ENCODE data around the gene PTH.

The PTH gene

DNA sequence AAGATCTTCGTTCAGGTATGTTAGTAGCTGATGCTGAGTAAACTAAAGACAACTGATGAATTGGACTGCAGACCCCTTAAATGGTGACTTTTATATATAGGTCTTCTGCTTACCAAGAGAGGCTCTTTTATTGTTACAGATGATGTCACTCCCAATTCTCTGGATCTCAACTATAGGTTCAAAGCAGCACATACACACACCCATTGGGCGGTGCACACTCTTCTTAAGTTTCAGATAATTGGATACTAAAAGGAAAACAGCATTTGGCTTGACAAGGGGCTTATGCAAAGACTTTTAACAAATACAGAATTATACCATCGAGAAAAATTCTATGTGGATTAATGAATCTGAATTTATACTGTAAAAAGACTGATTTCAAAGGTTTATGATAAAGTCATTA is at the start of gene PTH:
Gene PTH, minus strand, starts transcription at position 69 of the 400 bp plus-strand sequence. CDS start 3,142 bp downstream, outside the sequence.
- DNase-seq: no peak

DNA sequence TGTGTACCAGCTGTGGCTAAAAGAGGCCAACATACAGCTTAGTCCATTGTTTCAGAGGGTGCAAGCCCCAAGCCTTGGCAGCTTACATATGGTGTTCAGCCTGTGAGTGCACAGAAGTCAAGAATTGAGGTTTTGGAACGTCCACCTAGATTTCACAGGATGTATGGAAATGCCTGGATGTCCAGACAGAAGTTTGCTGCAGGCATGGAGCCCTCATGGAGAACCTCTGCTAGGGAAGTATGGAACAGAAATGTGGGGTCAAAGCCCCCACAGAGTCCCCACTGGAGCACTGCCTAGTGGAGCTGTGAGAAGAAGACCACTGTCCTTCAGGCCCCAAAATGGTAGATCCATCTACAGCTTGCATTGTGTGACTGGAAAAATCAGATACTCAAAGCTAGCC is 42.2 kb upstream of the PTH start:
- DNase-seq: no peak

DNA sequence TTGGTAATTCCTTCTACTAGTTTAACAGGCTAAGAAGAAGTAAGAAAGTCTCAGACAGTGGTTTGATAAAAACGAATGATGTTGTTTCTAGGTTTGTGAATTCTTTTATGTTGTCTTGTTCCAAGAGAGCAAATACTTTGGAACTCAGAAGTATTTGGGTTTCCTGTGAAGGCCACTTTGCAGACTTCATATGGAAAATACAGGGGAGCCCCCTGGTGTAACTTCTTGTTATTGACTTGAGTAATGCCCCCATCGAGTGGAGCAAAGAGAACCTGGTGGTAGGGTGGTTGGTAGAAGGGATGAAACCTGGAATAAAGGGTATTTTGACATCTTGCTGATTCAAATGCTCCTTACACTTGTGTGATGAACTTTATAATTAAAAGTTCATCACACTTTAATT is 40.0 kb upstream of the PTH start:
- no peak for DNase-seq

DNA sequence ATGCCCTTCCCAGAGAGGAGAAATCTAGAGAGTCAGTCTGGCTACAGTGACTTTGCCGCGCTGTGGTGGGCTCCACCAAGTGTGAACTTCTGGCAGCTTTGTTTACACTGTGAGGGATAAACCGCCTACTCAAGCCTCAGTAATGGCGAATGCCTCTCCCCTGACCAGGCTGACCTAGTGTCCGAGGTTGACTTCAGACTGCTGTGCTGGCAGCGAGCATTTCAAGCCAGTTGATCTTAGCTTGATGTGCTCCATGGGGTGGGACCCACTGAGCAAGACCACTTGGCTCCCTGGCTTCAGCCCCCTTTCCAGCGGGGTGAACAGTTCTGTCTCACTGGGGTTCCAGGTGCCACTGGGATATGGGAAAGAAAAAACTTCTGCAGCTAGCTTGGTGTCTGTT is 38.6 kb upstream of the PTH start:
- DNase-seq: no peak

DNA sequence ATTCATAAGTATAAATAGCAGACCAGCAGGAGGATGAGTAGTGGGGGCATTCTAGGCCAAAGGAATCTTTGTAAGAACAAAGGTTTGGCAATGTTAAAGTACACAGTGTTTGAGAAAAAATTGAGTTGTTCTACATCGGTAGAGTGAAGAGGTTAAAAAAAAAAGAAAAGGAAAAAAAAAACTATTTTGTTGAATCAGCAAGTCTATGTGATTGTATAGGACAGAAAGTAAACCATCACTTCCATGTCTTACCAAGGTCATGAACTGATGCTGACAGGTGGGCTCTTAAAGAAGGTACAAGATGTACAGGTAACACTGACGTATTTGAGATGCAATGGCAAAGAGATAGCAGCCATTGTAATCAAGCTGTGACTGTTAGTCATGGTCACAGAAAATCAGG is 29.5 kb upstream of the PTH start:
- DNase-seq: no peak

DNA sequence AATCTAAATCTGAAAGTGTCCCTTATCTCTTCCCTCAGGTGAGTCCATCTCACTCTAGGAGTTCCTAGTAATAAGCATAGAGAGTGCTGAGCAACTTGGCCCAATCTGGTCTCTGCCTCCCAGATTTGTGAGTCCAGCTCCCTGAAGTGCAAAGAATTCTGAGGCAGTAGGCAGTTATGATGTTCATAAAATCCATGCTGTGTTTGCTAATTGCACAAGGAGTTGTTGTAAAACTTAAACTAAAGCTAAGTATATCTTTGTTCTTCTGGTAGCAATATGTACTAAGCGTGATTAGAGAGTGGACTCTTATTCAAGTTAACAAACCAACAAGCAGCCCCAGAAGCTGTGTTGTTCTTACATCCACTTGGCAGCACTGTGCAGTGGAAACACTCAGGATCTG is 7.6 kb upstream of the PTH start:
- no peak for DNase-seq

DNA sequence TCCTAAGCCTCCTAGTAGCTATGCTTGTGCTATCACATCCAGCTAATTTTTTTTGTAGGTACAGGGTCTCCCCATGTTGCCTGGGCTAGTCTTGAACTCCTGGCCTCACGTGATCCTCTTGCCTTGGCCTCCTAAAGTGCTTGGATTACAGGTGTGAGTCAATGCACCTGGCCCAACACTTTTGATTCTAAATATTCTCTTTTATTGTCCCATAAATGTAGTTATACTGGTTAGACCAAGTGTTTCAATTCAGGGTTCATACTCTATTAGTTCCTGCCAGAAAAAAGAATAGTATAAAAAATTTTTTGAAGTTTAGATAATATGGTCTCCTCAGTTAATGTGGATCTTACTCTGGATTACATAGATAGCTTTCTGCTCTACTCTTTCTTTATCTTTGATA is 6.7 kb upstream of the PTH start:
- DNase-seq: no peak

DNA sequence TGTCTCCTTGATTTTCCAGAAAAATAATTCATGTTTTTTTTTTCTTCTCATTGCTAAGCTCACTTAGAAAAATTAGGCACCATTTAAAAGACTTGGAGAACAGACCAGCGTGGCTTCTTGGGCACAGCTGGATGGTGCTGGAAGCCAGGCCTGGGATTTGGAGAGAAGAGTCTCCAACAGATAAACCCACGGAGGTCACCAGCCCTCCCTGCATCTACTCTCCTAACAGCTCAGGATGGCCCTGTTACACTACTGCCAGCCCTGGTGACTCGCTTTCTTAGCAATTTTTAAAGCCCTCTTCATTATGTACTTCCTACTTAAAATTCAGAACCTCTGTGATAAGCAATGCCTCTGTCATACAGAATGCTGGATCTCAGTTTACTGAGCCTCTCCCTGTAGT is 1.7 kb downstream of the PTH start:
- no peak for DNase-seq

DNA sequence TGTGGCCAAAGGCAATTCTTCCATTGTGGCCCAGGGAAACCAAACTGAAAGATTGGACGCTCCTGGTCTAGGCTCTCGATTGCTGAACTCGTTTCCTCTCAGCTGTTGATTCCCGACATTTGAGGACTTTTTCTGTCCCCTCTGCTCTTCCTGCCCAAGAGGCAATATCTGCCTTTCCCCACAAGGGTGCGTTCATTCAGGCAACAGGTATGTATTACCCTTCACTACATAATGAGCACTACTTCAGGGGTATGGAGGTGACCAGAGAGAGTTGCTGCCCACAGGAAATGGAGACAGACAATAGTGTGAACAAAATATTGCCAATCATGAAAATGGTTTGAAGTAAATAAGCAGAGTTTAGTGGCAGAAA is 8.2 kb downstream of the PTH start:
- no peak for DNase-seq

DNA sequence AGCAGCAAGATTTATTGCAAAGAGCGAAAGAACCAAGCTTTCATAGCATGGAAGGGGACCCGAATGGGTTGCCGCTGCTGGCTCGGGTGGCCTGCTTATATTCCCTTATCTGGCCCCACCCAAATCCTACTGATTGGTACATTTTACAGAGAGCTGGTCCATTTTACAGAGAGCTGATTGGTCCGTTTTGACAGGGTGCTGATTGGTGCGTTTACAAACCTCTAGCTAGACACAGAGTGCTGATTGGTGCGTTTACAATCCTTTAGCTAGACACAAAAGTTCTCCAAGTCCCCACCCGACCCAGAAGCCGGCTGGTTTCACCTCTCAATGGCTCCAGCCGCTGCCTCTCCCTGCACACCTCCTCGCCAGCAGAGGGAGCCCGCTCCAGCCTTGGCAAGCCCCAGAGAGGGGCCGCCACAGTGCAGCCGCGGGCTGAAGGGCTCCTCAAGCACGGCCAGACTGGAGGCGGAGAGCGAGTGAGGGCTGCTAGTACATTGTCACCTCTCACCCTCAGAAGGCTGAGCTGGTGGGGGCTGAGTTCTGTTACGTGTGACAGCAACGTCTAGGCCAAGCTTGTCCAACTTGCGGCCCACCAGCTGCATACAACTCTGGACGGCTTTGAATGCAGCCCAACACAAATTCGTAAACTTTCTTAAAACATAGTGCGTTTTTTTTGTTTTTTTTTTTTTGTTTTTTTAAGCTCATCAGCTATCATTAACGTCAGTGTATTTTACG is 8.7 kb downstream of the PTH start:
- DNase-seq: no peak

DNA sequence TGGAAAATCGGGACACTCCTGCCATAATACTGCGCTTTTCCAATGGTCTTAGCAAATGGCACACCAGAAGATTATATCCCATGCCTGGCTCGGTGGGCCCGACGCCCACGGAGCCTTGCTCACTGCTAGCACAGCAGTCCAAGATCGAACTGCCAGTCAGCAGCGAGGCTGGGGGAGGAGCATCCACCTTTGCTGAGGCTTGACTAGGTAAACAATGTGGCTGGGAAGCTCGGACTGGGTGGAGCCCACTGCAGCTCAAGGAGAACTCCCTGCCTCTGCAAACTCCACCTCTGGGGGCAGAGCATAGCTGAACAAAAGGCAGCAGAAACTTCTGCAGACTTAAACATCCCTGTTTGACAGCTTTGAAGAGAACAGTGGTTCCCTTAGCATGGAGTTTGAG is 15.6 kb downstream of the PTH start:
- DNase-seq: no peak

DNA sequence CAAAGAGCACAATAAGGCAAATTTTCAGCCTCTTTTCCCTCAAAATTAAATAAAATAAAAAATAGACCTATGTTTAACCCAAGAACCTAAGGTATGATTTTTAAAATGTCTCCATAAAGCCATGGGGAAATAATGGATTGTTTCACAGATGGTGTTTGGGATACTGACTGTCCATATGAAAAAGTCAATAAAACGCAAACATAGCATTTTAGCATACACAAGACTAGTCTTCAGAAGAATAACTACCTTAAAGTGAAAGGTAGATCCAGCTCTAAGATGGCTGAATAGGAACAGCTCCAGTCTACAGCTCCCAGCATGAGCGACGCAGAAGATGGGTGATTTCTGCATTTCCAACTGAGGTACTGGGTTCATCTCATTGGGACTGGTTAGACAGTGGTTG is 16.1 kb downstream of the PTH start:
- DNase-seq: no peak

DNA sequence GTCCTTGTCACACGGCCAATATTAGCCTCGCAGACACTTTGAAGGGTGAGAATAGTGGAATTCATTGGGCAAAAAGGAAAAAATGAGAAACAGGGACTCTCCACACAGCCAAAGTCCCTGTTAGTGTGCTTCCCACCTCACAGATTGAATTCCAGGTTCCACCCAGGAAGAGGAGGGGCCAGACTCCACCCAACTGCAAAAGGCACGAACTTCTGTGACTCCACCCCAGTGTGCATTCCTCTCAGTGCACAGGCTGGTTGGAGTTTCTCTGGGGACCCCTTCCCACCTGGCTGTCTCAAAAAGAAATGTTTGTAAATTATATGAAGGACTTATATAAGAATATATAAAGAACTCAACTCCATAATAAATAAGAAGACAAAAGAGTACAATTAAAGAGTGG is 20.7 kb downstream of the PTH start:
- no peak for DNase-seq

DNA sequence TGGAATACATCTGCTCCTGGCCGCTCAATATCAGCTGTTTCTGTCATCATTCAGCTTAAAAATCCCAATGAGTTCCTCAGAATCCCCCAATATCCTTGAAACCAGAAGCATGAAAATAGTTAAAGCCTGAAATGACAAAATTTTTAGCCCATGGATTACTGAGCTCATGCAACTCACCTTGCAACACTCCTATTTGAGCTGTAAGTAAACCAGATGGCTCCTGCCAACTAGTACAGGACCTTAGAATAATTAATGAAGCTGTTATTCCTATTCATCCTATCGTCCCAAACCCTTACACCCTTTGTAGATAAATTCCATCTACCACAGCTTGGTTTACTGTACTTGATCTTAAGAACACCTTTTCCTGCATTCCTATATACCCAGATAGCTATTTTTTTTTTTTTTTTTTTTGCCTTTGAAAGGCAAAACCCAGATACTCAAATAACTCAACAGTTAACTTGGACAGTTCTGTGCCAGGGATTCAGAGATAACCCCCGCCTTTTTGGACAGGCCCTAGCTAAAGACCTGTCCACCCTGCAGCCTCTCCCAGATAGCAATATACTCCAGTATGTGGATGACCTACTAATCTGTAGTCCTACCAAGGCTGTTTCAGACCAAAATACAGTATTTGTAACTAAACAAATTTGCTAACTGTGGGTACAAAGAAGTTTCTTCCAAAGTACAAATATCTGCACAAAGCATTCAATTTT is 22.6 kb downstream of the PTH start:
- DNase-seq: no peak

DNA sequence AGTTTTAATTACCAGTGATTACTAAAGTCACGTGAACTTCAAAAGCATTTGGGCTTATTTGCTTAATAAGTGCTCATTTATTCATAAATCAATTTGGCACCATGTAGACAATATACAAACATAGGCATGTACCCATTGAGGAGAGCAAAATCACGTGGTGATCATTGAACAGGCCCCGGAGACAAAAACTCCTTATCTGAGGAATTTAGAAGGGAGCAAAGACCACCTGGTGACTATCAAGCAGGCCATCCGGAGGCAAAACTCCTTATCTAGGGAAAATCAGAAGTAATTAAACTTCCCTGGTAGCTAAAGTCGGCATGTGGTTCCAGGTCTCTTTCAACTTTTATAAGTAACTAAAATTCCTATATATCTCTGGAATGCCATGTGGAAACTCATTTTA is 27.0 kb downstream of the PTH start:
- DNase-seq: no peak

DNA sequence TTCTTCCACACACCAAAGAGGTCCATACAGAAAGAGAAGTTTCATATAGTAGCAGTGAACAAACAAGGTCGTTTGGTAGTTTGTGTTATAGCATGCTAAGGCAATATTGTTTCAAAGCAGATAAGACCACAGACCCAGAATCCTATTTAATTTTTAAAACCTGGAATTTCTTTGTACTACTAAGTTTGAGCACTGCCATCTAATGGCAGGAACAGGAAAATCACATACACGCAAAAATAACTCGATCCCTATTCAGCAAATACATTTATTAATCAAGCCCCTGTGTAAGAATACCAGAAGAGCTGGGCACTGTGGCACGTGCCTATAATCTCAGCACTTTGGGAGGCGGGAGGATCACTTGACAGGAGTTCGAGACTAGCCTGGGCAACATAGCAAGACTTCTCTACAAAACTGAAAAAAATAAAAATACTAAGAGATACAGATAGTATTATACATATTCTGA is 29.9 kb downstream of the PTH start:
- peak; percentile 31 for DNase-seq

DNA sequence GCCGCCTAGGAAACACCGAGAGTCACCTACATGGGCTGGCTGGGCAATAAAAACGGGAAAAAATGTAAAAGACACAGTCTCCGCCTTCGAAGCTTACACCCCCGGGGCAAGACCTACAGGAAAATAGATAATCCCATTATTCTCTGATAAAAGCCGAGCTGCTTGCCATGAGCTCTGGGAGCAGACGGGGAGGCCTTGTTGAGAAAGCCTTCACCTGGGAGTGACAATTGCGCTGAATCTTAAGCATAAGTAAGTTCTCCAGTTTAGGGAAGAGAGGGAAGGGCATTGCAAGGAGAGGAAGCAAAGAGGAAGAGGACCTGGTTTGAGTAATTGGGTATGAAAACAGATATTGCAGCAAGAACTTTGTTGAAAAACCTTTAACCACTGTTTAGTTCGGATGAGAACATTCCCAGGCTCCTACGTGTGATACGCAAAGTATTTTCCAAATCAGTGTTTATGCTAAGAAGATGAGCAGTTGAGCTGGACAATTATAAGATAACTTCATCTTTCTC is 32.0 kb downstream of the PTH start:
- no peak for DNase-seq

DNA sequence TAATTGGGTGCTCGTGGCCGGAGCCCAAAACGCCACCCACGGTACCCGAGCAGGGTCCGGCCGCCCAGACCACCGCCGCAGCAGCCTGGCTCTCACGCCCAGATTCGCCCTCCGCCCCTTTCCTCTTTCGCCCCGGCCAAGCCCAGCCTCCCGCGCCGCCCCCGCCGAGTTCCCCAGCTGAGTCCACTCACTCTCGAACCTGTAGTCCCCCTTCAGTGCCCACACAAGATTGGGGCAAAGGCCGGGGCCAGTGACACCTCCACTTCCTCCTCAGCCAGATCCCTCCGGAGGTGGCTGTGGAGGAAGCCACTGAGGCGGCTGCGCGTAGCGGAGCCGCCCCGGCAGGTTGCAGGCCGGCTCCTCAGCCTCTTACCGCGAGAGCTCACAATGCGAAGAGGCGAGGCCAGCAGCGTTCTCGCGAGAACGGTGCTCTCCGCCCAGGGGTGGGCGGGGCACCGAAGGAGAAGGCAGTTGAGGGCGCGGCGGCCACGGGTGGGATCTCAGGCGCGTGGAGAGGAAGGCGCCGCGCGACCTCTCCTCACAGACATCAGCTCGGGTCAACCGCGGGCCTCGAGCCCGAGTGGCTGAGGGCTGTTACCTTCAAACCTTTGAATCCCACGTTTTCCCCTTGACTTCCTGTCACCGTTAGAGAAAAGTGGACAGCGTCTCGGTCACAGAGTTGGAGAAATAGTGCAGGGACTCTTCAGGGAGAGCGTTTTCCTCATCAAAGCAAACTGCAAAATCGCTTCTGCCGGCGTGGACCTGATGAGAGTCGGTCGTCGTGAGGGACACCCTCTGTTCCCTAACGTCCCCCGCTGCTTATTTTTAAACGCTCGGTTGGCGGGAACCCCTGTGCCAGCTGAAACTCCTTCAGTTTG is 32.7 kb downstream of the PTH start, which contains the start of gene BTBD10:
Gene BTBD10, minus strand, starts transcription at position 322 of the 878 bp plus-strand sequence. CDS start 18,098 bp downstream, outside the sequence.
- peak; percentile 91 for DNase-seq

DNA sequence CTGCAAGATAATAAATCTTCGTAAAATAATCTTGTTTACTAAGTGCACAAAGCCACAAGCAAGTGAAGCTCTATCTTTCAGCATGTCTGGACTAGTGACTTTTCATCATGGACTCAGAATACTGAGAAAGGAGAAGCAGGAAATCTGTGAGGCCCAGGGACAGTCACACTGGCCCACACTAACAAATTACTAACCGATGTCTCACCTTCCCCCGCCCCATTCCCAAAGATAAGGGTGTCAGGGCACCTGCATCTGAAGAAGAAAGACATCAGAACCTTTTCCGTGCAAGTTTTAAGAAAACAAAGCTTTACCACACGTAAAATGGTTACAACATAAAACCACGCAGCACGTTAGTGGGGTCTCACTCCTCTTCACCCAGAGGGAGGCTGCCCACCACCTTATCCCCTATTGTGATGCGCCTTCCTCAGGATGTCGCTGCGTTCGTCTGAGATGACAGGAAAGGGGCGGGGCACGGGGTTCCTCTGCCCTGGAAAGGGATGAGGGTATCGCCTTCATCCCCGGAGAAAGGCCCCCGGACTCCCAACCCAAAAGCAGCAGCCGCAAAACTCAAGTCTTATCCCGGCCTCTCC is 33.4 kb downstream of the PTH start:
- DNase-seq: peak; percentile 57

DNA sequence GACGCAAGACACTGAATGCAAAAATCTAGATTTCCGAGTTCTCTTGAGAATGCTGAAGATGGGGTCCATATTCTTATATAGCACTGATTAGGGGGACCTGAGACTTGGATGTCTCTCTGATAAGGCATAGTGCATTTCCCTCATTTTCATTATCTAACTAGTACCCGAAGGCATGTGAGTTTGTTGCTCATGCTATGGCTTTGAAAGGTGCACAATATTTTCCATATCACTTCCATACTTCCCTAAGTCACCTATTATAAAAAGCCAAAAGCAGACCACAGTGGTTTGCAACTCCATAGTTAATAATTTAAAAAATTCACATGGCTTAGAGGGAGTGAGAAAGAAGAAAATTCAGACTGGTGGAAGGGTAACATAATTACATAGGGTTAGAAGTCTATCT is 34.5 kb downstream of the PTH start:
- no peak for DNase-seq

DNA sequence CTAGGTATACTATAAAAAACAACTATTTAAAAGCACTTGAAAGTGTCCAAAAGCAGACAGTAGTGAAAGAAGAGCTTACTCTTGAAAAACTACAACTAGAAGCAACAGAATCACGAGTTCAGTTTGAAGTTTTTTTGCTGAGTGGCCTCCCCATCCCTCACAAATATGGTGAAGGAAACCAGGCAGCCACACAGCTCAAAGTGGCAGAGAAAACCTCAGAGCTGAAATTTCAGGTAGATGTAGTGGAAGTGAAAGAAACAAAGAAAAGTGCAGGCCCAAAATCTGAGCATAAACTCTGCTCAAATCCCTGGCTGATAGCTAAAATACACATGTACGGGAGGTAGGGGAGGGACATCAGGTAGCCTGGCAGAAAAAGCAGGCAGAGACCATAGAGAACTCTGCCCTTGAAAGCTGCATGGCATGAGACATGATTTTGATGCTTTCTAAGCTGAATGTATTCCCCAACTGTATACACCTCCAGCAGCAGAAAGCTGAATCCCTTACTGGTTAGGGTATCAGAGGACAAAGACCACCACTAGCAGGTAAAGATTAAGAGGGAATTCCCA is 44.9 kb downstream of the PTH start:
- no peak for DNase-seq

DNA sequence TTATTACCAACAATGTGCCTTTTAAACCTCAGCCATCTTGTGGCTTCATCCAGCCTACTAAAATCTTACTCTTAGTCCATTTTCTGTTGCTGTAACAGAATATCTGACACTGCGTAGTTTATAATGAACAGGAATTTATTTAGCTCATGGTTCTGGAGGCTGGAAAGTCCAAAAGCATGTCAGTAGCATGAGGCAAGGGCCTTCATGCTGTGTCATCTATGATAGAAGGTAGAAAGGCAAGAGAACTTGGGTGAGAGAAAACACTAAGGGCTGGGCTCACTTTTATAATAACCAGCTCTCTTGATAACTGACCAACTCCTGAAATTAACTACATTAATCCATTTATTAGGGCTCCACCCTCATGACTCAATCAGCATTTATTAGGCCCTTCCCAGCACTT is 46.3 kb downstream of the PTH start:
- no peak for DNase-seq

DNA sequence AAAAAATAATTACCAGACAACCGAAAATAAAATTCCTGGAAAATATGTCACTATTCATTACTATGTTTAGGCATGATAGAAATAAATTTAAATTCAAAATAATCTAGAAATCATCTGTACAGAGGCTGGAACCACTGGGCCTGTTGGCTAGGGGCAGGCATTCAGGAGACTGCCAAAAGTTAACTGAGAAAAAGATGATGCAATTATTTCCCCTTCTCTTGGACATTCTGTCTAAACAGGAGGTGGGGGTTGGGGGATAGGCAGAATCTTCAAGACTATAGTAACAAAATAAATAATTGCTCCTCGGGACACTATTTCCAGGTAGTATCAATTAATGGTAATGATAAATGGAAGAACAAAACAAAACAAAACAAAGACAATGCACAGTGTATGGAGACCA is 46.9 kb downstream of the PTH start:
- no peak for DNase-seq
